ENCODE measurements around the gene PRIM1. TPM values are rescaled to one million over a fixed set of nuclear protein-coding genes. Genes with fewer than 3 reads are reported as not detected.

Gene PRIM1
- total RNA-seq, 1 experiment from 2014 or later = 7.8 TPM

GRCh38 chr12:56688129-56688845, 63.8 kb downstream of the PRIM1 start, which contains the start of gene PTGES3:
Gene PTGES3, minus strand, starts transcription at chr12:56688284. Its CDS starts 285 bp downstream, at chr12:56687999.
- ChIA-PET POLR2A (interaction anchor here (0.5 to 8.2 kb wide), 35 partner anchors 10 to 937 kb away, joined by 3 to 181 read pairs (median 4); partner anchors contain the start of genes ATP5F1B, BAZ2A, NACA and NEMP1), CTCF (interaction anchor here (0.6 to 2.3 kb wide), 3 partner anchors 22 to 52 kb away, joined by 3 to 9 read pairs (median 5); no protein-coding TSS in a partner anchor)
- Mint-ChIP-seq H3K27me3 (ENCODE audit: insufficient read depth, unreplicated experiment) (no peaks in the 10 kb centered on the region), H3K27ac (ENCODE audit: low read depth, unreplicated experiment) (peak within 1 kb of the TSS; percentile 97), H3K4me3 (ENCODE audit: unreplicated experiment) (peak within 1 kb of the TSS; percentile 89), H3K36me3 (ENCODE audit: insufficient read depth, unreplicated experiment) (peaks cover 42% of the 10 kb centered on the region), H3K9me3 (ENCODE audit: unreplicated experiment) (no peaks in the 10 kb centered on the region), H3K4me1 (ENCODE audit: insufficient read depth, unreplicated experiment) (peaks cover 5% of the 10 kb centered on the region)
- no TSS peak for BruUV-seq (replicated peaks)
- intact Hi-C loops (cut with micrococcal nuclease) = loop anchor here (1.0 kb wide), 1 partner anchor 37 kb away; the partner anchor contains the start of gene NACA
- peak; percentile 99 for DNase-seq (ENCODE audit: unreplicated experiment)
- no peak for TF ChIP-seq CTCF (IDR thresholded peaks at IDR 0.05; ENCODE audit: unreplicated experiment)

GRCh38 chr12:56687223-56688128, 64.6 kb downstream of the PRIM1 start:
- peaks cover 49% of the 10 kb centered on the region for H3K36me3 Mint-ChIP-seq (ENCODE audit: insufficient read depth, unreplicated experiment)
- CTCF ChIA-PET = interaction anchor here (0.6 to 0.7 kb wide), 2 partner anchors 38 to 953 kb away, joined by 3 read pairs; no protein-coding TSS in a partner anchor
- no peaks in the 10 kb centered on the region for H3K9me3 Mint-ChIP-seq (ENCODE audit: unreplicated experiment)
- peaks cover 5% of the 10 kb centered on the region for H3K4me1 Mint-ChIP-seq (ENCODE audit: insufficient read depth, unreplicated experiment)
- DNase-seq (ENCODE audit: unreplicated experiment) = peak; percentile 53
- intact Hi-C loops (cut with micrococcal nuclease) = loop anchor here (1.0 kb wide), 2 partner anchors 38 to 50 kb away; partner anchors contain the start of gene NACA
- H3K4me3 Mint-ChIP-seq (ENCODE audit: unreplicated experiment) = peak overlapping the region; percentile 89
- no peak for TF ChIP-seq CTCF (IDR thresholded peaks at IDR 0.05; ENCODE audit: unreplicated experiment)
- BruUV-seq (replicated peaks) = no TSS peak
- POLR2A ChIA-PET = interaction anchor here (0.6 to 8.2 kb wide), 26 partner anchors 9 to 466 kb away, joined by 3 to 181 read pairs (median 8); partner anchors contain the start of genes ATP5F1B, BAZ2A, NACA and NEMP1
- H3K27me3 Mint-ChIP-seq (ENCODE audit: insufficient read depth, unreplicated experiment) = no peaks in the 10 kb centered on the region
- H3K27ac Mint-ChIP-seq (ENCODE audit: low read depth, unreplicated experiment) = peak overlapping the region; percentile 97

GRCh38 chr12:56684745-56685359, 67.3 kb downstream of the PRIM1 start:
- ChIA-PET POLR2A (interaction anchor here (0.6 to 8.2 kb wide), 21 partner anchors 10 to 427 kb away, joined by 3 to 181 read pairs (median 4); partner anchors contain the start of genes ATP5F1B, BAZ2A, NACA and RBMS2), CTCF (interaction anchor here (0.5 to 2.5 kb wide), 5 partner anchors 13 to 189 kb away, joined by 3 to 12 read pairs (median 3); no protein-coding TSS in a partner anchor)
- TF ChIP-seq CTCF (IDR thresholded peaks at IDR 0.05; ENCODE audit: unreplicated experiment) = no peak
- H3K27ac Mint-ChIP-seq (ENCODE audit: low read depth, unreplicated experiment) = peak overlapping the region; percentile 97
- H3K9me3 Mint-ChIP-seq (ENCODE audit: unreplicated experiment) = no peaks in the 10 kb centered on the region
- H3K4me3 Mint-ChIP-seq (ENCODE audit: unreplicated experiment) = peak overlapping the region; percentile 89
- H3K4me1 Mint-ChIP-seq (ENCODE audit: insufficient read depth, unreplicated experiment) = peaks cover 10% of the 10 kb centered on the region
- no peaks in the 10 kb centered on the region for H3K27me3 Mint-ChIP-seq (ENCODE audit: insufficient read depth, unreplicated experiment)
- H3K36me3 Mint-ChIP-seq (ENCODE audit: insufficient read depth, unreplicated experiment) = peaks cover 75% of the 10 kb centered on the region
- intact Hi-C loops (cut with micrococcal nuclease) = no loop called here
- no TSS peak for BruUV-seq (replicated peaks)
- peak; percentile 24 for DNase-seq (ENCODE audit: unreplicated experiment)

All from MCF 10A (cell line).